ENCODE data around the gene SRPRA.

Gene SRPRA

GRCh38 chr11:126226334-126227084, 42.2 kb downstream of the SRPRA start:
- DNase-seq = no peak

GRCh38 chr11:126225295-126225665, 43.4 kb downstream of the SRPRA start:
- no peak for DNase-seq

- no peak for DNase-seq
Observed at GRCh38 chr11:126224647-126225294, 43.9 kb downstream of the SRPRA start.

- DNase-seq = no peak
Observed at GRCh38 chr11:126219547-126219946, 49.1 kb downstream of the SRPRA start.

- DNase-seq = no peak
Observed at GRCh38 chr11:126217491-126217890, 51.2 kb downstream of the SRPRA start.

GRCh38 chr11:126216526-126217305, 52.0 kb downstream of the SRPRA start:
- DNase-seq = no peak

- no peak for DNase-seq
Observed at GRCh38 chr11:126214841-126215240, 53.9 kb downstream of the SRPRA start.

GRCh38 chr11:126214441-126214840, 54.3 kb downstream of the SRPRA start:
- DNase-seq = no peak
